RWPE2 (cell line): ENCODE results near the gene GALK2.
A peak's percentile ranks its signal among the peaks of the same experiment; 100 is the strongest.
"Not testable (repeated sequence)": the region's sequence is repeated elsewhere in the genome, so short reads cannot be mapped to it uniquely, and the experiment has no call there.

Experiments used
- ATAC-seq: fragments of 200-7000 bp; cut with Tn5 transposase; 3 replicates; pipeline ENCODE4 v1.9.1; 2021; ENCODE audit warnings: low read depth
- DNase-seq: peaks from one replicate; pipeline ENCODE4 v3.0.0-alpha.2; 2020; ENCODE audit warnings: low spot score
- H3K27ac ChIP-seq: fragments of 450-650 bp; 2 replicates; pipeline ENCODE4 v1.5.1; 2017; ENCODE audit warnings: mild to moderate bottlenecking; ENCODE audit not compliant: poor library complexity, severe bottlenecking
- H3K27me3 ChIP-seq: fragments of 250-450 bp; sonication (Bioruptor Pico); 2 replicates; pipeline ENCODE4 v1.5.1; 2021; ENCODE audit warnings: mild to moderate bottlenecking, moderate library complexity; ENCODE audit not compliant: insufficient read depth, poor library complexity, severe bottlenecking
- H3K36me3 ChIP-seq: fragments of 250-450 bp; sonication (Bioruptor Pico); 2 replicates; pipeline ENCODE4 v1.5.1; 2020; ENCODE audit warnings: low read depth, mild to moderate bottlenecking, moderate library complexity
- H3K4me1 ChIP-seq: fragments of 250-450 bp; sonication (Bioruptor Pico); 2 replicates; pipeline ENCODE4 v1.5.1; 2021; ENCODE audit warnings: mild to moderate bottlenecking, moderate library complexity; ENCODE audit not compliant: insufficient read depth, poor library complexity, severe bottlenecking
- H3K4me3 ChIP-seq: fragments of 250-450 bp; sonication (Bioruptor Pico); 2 replicates; pipeline ENCODE4 v1.5.1; 2021; ENCODE audit warnings: mild to moderate bottlenecking, moderate library complexity; ENCODE audit not compliant: severe bottlenecking
- H3K9me3 ChIP-seq: fragments of 250-450 bp; sonication (Bioruptor Pico); 2 replicates; pipeline ENCODE4 v1.5.1; 2021; ENCODE audit warnings: mild to moderate bottlenecking, moderate library complexity; ENCODE audit not compliant: severe bottlenecking
- CTCF ChIP-seq: fragments of 450-650 bp; IDR thresholded peaks from one replicate; pipeline ENCODE4 v1.5.1; 2017; ENCODE audit warnings: mild to moderate bottlenecking, moderate library complexity; ENCODE audit not compliant: poor library complexity, severe bottlenecking

The GALK2 gene

GRCh38 chr15:49239105-49239504 lies 69.1 kb downstream of the GALK2 start:
- no peaks in the 10 kb centered on the region for H3K4me1 ChIP-seq
- no peak for TF ChIP-seq CTCF
- DNase-seq: no peak
- no peak overlapping the region for H3K4me3 ChIP-seq
- H3K27me3 ChIP-seq: no peaks in the 10 kb centered on the region
- no peak for ATAC-seq
- no peak overlapping the region for H3K27ac ChIP-seq
- no peaks in the 10 kb centered on the region for H3K9me3 ChIP-seq
- peaks cover 54% of the 10 kb centered on the region for H3K36me3 ChIP-seq

GRCh38 chr15:49242820-49243219 lies 72.8 kb downstream of the GALK2 start:
- no peak for DNase-seq
- TF ChIP-seq CTCF: no peak
- no peak overlapping the region for H3K4me3 ChIP-seq
- H3K27ac ChIP-seq: no peak overlapping the region
- H3K27me3 ChIP-seq: no peaks in the 10 kb centered on the region
- ATAC-seq: no peak; the same call in 2 of the 3 replicates
- H3K36me3 ChIP-seq: peaks cover 42% of the 10 kb centered on the region
- no peaks in the 10 kb centered on the region for H3K4me1 ChIP-seq
- H3K9me3 ChIP-seq: no peaks in the 10 kb centered on the region

- no peak for ATAC-seq
- no peak for DNase-seq
- no peaks in the 10 kb centered on the region for H3K9me3 ChIP-seq
- peaks cover 29% of the 10 kb centered on the region for H3K36me3 ChIP-seq
- no peak overlapping the region for H3K27ac ChIP-seq
- no peak for TF ChIP-seq CTCF
- H3K4me1 ChIP-seq: no peaks in the 10 kb centered on the region
- no peak overlapping the region for H3K4me3 ChIP-seq
- no peaks in the 10 kb centered on the region for H3K27me3 ChIP-seq
Observed at GRCh38 chr15:49247556-49248110, 77.6 kb downstream of the GALK2 start.

GRCh38 chr15:49248291-49248690 lies 78.2 kb downstream of the GALK2 start:
- Histone ChIP-seq H3K27ac (no peak overlapping the region), H3K4me3 (no peak overlapping the region), H3K4me1 (no peaks in the 10 kb centered on the region), H3K27me3 (no peaks in the 10 kb centered on the region), H3K36me3 (peaks cover 23% of the 10 kb centered on the region), H3K9me3 (no peaks in the 10 kb centered on the region)
- no peak for DNase-seq
- TF ChIP-seq CTCF: no peak
- ATAC-seq: no peak

GRCh38 chr15:49255966-49256759 lies 86.1 kb downstream of the GALK2 start:
- Histone ChIP-seq H3K27me3 (no peaks in the 10 kb centered on the region), H3K27ac (no peak overlapping the region), H3K36me3 (peaks cover 10% of the 10 kb centered on the region), H3K9me3 (no peaks in the 10 kb centered on the region), H3K4me1 (no peaks in the 10 kb centered on the region), H3K4me3 (no peak overlapping the region)
- ATAC-seq (peak; percentile 21; the same call in 1 of the 3 replicates), DNase-seq (no peak)
- no peak for TF ChIP-seq CTCF

GRCh38 chr15:49265117-49265516 lies 95.1 kb downstream of the GALK2 start:
- not testable (repeated sequence) for DNase-seq, H3K36me3 ChIP-seq, H3K4me3 ChIP-seq, H3K27me3 ChIP-seq, H3K27ac ChIP-seq, ATAC-seq, H3K9me3 ChIP-seq, H3K4me1 ChIP-seq
